Caco-2 (cell line): Measurements from ENCODE around the gene ARL14. TPM values are rescaled to one million over a fixed set of nuclear protein-coding genes. Genes with fewer than 3 reads are reported as not detected.
A peak's percentile ranks its signal among the peaks of the same experiment; 100 is the strongest.

ENCODE experiments used
- BruUV-seq: library from RNA; stranded (reverse); fragments of 400-500 nt; replicated peaks from 2 replicates; lab custom pipeline; 2021; lab: Mats Ljungman, UMichigan
- CTCF ChIA-PET: fragments of 300-600 bp; sonication (Branson Sonifier 250); formaldehyde crosslinking; loops from one replicate; lab custom pipeline; 2022; ENCODE audit warnings: antibody characterized with exemption; lab: Charles Lee
- POLR2A ChIA-PET: fragments of 300-600 bp; sonication (Branson Sonifier 250); formaldehyde crosslinking; loops from one replicate; lab custom pipeline; 2022; ENCODE audit warnings: antibody characterized with exemption; lab: Charles Lee
- DNase-seq, 2 experiments: peaks; one replicate each; pipeline versions ENCODE4 v3.0.0 to v3.0.0-alpha.2; 2020 to 2022
- H3K27me3 ChIP-seq: replicated peaks from 2 replicates; pipeline ENCODE4 v1.6.0; 2011; ENCODE audit warnings: low read length; ENCODE audit not compliant: control insufficient read depth, insufficient read depth
- H3K36me3 ChIP-seq: 2 replicates; pipeline ENCODE4 v1.5.1; 2011; ENCODE audit warnings: low read length; ENCODE audit not compliant: control insufficient read depth, insufficient read depth
- H3K4me1 ChIP-seq: fragments of 250-450 bp; sonication (Bioruptor Pico); 2 replicates; pipeline ENCODE4 v1.5.1; 2020; ENCODE audit warnings: mild to moderate bottlenecking
- H3K4me3 ChIP-seq: 2 replicates; pipeline ENCODE4 v1.5.1; 2011; ENCODE audit warnings: low read depth, mild to moderate bottlenecking, control low read depth, low read length
- H3K9me3 ChIP-seq: fragments of 250-450 bp; sonication (Bioruptor Pico); 2 replicates; pipeline ENCODE4 v1.5.1; 2020; ENCODE audit warnings: mild to moderate bottlenecking, moderate library complexity
- H3K27ac Mint-ChIP-seq: one replicate; pipeline ENCODE4 v1.8.0; 2022; ENCODE audit warnings: mixed read lengths; ENCODE audit not compliant: unreplicated experiment
- H3K27me3 Mint-ChIP-seq: one replicate; pipeline ENCODE4 v1.8.0; 2022; ENCODE audit warnings: mixed read lengths; ENCODE audit not compliant: insufficient read depth, unreplicated experiment
- H3K36me3 Mint-ChIP-seq: one replicate; pipeline ENCODE4 v1.8.0; 2022; ENCODE audit warnings: mild to moderate bottlenecking, mixed read lengths; ENCODE audit not compliant: insufficient read depth, unreplicated experiment
- H3K4me1 Mint-ChIP-seq: one replicate; pipeline ENCODE4 v1.8.0; 2022; ENCODE audit warnings: low read depth, mixed read lengths; ENCODE audit not compliant: unreplicated experiment
- H3K4me3 Mint-ChIP-seq: one replicate; pipeline ENCODE4 v1.8.0; 2022; ENCODE audit warnings: mild to moderate bottlenecking, moderate library complexity, mixed read lengths; ENCODE audit not compliant: unreplicated experiment
- H3K9me3 Mint-ChIP-seq: one replicate; pipeline ENCODE4 v1.8.0; 2022; ENCODE audit warnings: mixed read lengths; ENCODE audit not compliant: unreplicated experiment
- CTCF ChIP-seq, 2 experiments: fragments of 200-600 bp in 1 of 2; IDR thresholded peaks; 1 replicate in 1 of 2; 2 replicates in 1 of 2; pipeline versions ENCODE4 v1.5.1 to v1.8.0; 2011 to 2022; ENCODE audit warnings: antibody characterized with exemption in 1 of 2, control low read depth in 1 of 2, inconsistent platforms in 1 of 2, low read depth in 1 of 2, low read length in 1 of 2, mild to moderate bottlenecking in 1 of 2, moderate library complexity in 1 of 2; ENCODE audit not compliant: insufficient read depth in 1 of 2, severe bottlenecking in 1 of 2, unreplicated experiment in 1 of 2
- intact Hi-C: fragments of 100-400 bp; cut with micrococcal nuclease; formaldehyde crosslinking; loops from one replicate; pipeline ENCODE4 v1.10.0; 2022; ENCODE audit not compliant: unreplicated experiment
- total RNA-seq: library from RNA; stranded (reverse); gene quantifications from 2 replicates; pipeline ENCODE4 v1.2.3, GENCODE V29; 2022

ARL14 gene
- total RNA-seq, 1 experiment from 2014 or later, result 0.84 TPM

- H3K9me3 Mint-ChIP-seq, result no peaks in the 10 kb centered on the region
- Histone ChIP-seq H3K4me3 (no peak overlapping the region), H3K9me3 (no peaks in the 10 kb centered on the region), H3K4me1 (peaks cover 12% of the 10 kb centered on the region), H3K27me3 (no peaks in the 10 kb centered on the region), H3K36me3 (no peaks in the 10 kb centered on the region)
- ChIA-PET POLR2A (no interaction called here), CTCF (no interaction called here)
- H3K36me3 Mint-ChIP-seq, result no peaks in the 10 kb centered on the region
- H3K27me3 Mint-ChIP-seq, result no peaks in the 10 kb centered on the region
- TF ChIP-seq CTCF (IDR thresholded peaks at IDR 0.05; ENCODE audit: insufficient read depth in 1 of 2, low read depth in 1 of 2, low read length in 1 of 2, severe bottlenecking in 1 of 2, unreplicated experiment in 1 of 2), result no peak
- no peak overlapping the region for H3K27ac Mint-ChIP-seq
- BruUV-seq, result no TSS peak
- no peak overlapping the region for H3K4me3 Mint-ChIP-seq
- intact Hi-C loops, result no loop called here
- H3K4me1 Mint-ChIP-seq, result peaks cover 8% of the 10 kb centered on the region
- DNase-seq, result no peak
These were observed 7.4 kb downstream of the ARL14 start for GRCh38 chr3:160684368-160684740.

- CTCF ChIA-PET, result no interaction called here
- H3K36me3 ChIP-seq, result no peaks in the 10 kb centered on the region
- H3K4me3 ChIP-seq, result no peak overlapping the region
- peaks cover 9% of the 10 kb centered on the region; the same call in 1 of the 2 replicates for H3K4me1 ChIP-seq
- peaks cover 7% of the 10 kb centered on the region for H3K4me1 Mint-ChIP-seq
- no peaks in the 10 kb centered on the region for H3K36me3 Mint-ChIP-seq
- TF ChIP-seq CTCF (IDR thresholded peaks at IDR 0.05; ENCODE audit: insufficient read depth in 1 of 2, low read depth in 1 of 2, low read length in 1 of 2, severe bottlenecking in 1 of 2, unreplicated experiment in 1 of 2), result peak in 1 of 2 experiments; percentile 33
- POLR2A ChIA-PET, result no interaction called here
- H3K27me3 ChIP-seq, result no peaks in the 10 kb centered on the region
- no peak for DNase-seq
- H3K4me3 Mint-ChIP-seq, result no peak overlapping the region
- BruUV-seq, result no TSS peak
- no peaks in the 10 kb centered on the region for H3K9me3 ChIP-seq
- H3K9me3 Mint-ChIP-seq, result no peaks in the 10 kb centered on the region
- H3K27me3 Mint-ChIP-seq, result no peaks in the 10 kb centered on the region
- intact Hi-C loops, result no loop called here
- no peak overlapping the region for H3K27ac Mint-ChIP-seq
These were observed 8.3 kb downstream of the ARL14 start for GRCh38 chr3:160685144-160685766.

GRCh38 chr3:160686955-160687535, 10.1 kb downstream of the ARL14 start:
- no TSS peak for BruUV-seq
- no peaks in the 10 kb centered on the region for H3K36me3 ChIP-seq
- H3K9me3 Mint-ChIP-seq, result no peaks in the 10 kb centered on the region
- H3K4me3 Mint-ChIP-seq, result no peak overlapping the region
- TF ChIP-seq CTCF (IDR thresholded peaks at IDR 0.05; ENCODE audit: insufficient read depth in 1 of 2, low read depth in 1 of 2, low read length in 1 of 2, severe bottlenecking in 1 of 2, unreplicated experiment in 1 of 2), result peak; percentile 38 to 39
- H3K9me3 ChIP-seq, result no peaks in the 10 kb centered on the region
- peaks cover 9% of the 10 kb centered on the region; the same call in 1 of the 2 replicates for H3K4me1 ChIP-seq
- ChIA-PET CTCF (interaction anchor here (1.5 kb wide), 1 partner anchor 9 kb away, joined by 4 read pairs; no protein-coding TSS in a partner anchor), POLR2A (no interaction called here)
- peaks cover 7% of the 10 kb centered on the region for H3K4me1 Mint-ChIP-seq
- H3K27me3 Mint-ChIP-seq, result no peaks in the 10 kb centered on the region
- H3K27ac Mint-ChIP-seq, result no peak overlapping the region
- intact Hi-C loops, result loop anchor here (1.0 to 2.0 kb wide), 2 partner anchors 68 to 255 kb away; no protein-coding TSS in a partner anchor
- no peak overlapping the region for H3K4me3 ChIP-seq
- no peak for DNase-seq
- H3K36me3 Mint-ChIP-seq, result no peaks in the 10 kb centered on the region
- no peaks in the 10 kb centered on the region for H3K27me3 ChIP-seq
